NCI-H2227 treated with DMSO at 0.1 percent for 48 hours (cell line): ENCODE data around the gene FAM163A.

ENCODE experiments used
- DNase-seq: peaks from one replicate; lab custom pipeline; 2025; lab: John Stamatoyannopoulos, UW

FAM163A gene

DNA sequence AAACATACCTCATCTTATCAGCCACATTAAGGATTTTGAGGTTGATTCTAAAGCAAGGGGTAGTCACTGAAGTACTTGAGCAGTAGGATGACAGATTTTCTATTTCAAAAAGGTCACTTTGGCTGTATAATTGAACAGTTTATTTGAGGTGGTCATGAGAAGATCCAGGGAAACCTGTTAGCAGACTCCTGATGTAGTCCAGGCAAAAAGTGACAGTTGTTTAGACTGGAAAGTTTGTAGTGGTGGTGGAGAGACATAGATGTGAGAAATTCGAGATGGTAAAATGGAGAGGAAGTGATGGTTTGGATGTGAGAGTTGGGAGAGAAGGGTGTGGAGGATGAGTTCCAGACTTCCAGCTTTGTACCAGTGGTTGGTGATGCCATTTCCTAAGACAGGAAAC lies 7.5 kb downstream of the FAM163A start:
- DNase-seq: no peak

DNA sequence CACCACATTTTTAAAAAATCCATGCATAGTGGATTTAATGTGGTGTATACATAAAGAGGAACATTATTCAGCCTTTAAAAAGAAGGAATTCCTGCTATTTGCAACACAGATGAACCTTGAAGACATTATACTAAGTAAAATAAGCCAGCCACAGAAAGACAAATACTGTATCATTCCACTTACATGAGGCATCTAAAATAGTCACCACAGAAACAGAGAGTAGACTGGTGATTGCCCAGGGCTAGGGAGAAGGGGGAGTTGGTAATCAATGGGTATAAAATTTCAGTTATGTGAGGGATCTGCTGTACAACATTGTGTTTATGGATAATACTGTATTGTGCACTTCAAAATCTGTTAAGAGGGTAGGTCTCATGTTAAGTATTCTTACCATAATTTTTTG lies 10.0 kb downstream of the FAM163A start:
- no peak for DNase-seq

DNA sequence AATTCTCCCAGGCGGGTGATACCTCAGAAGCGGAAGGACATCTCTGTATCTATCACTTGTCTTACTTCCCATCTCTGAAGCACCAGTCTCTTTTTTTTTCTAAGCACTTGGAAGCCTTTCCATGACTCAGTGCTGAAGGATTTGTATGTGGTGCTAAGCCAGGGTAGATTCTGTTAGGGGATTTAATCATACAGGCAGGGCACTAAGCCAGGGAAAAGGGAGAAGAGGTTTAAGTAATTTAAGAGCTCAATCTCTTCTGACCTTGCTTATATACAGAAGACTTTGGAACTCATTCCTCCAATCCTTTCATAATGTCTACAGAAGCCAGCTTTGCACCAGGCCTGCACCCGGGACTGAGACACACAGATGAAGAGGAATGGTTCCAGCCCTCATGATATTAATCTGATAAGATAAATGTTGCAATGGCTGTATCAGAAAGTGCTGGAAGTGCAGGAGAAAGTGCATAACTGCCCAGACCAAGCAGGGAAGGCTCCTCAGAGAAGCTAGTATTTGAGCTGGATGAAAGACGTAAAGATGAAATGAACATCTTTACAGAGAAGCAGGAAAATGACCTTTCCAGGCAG lies 11.0 kb downstream of the FAM163A start:
- no peak for DNase-seq

DNA sequence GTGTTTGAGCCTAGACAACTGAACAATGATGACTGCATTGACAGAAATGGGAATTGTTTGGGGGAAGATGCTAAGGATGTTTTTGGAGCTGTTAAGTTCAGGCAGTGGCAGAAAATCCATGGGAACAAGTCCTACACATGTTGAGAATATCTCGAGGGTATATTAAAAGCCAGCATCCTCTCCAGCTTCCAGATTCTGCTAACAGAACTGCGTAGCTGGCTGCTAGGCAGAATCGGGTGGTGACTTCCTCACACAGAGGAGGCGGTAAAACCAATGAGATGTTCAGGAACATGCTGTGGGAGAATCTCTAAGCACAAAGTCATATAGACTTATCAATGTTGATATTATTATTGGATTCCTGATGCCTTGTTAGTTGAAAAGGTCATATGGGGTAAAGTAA lies 14.8 kb downstream of the FAM163A start:
- DNase-seq: no peak

DNA sequence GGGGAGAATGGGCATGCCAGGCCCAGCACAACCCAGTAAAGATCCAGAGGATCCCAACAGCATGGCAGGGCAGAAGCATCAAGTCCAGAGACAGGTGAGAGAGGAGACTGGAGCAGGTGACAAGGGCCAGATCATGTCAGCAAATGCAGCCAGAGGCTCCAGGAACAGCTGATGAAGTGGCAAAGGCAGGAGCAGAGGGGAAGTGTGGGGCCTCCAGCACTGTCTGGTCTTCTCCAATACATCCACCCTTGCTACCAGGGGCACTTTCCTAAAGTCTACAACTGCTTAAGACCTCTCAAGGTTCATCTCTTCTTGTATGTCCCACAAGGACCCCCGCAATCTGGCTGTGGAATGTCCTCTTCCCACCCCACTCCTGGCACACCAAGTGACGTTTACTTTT lies 17.4 kb downstream of the FAM163A start:
- DNase-seq: no peak

DNA sequence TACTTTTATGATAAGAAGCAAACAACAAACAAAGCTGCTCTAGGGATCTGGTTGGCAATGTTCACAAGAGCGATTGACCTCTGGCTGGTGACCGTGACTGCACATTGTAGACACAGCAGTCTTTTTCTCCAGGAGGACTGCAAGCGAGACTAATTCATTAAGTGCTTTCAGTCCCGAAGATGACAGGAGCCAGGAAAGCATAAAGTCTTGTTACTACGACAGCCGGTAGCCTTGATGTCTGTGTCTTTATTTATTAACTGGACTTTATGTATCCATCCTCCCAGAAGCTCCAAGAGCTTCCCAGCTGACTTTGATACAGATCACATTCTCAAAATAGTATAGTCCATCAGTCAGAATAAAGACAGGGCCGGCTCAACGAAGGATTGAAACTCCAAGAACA lies 18.2 kb downstream of the FAM163A start:
- DNase-seq: no peak

DNA sequence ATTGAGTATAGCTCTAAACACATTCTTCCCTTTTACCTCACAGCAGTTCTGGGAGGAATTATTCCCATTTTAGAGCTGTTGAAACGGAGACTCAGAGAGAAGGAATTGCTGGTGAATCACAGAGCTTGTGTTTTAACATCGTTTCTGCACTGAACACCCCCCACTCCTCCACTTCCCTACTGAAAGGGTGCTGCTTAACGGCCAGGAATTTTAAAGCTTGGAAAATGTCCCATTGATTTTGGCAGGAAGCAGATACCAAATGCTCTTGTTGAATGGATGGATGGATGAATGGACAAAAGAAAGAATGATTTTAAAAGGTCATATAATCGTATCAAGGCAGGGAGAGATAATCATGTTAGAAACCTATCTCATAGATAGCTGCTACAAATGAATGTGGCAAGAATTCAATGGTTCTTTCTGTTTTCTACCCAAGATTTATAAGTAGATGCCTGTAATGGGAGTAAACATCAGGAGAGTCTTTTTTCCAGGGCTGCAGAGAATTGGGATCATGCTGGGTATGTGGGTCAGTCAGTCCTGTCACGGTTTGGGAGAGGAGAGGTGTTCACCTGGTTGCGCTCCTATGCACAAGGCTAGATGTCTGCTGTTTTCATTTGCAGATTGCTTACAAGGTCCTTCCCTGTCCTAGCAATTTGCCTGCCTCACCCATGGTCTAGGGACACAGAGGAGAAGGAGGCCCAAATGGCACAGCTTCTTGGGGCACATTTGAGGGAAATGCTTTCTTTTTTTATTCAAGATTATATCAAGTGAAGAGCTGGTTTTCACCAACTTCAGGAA lies 19.0 kb downstream of the FAM163A start:
- DNase-seq: no peak

DNA sequence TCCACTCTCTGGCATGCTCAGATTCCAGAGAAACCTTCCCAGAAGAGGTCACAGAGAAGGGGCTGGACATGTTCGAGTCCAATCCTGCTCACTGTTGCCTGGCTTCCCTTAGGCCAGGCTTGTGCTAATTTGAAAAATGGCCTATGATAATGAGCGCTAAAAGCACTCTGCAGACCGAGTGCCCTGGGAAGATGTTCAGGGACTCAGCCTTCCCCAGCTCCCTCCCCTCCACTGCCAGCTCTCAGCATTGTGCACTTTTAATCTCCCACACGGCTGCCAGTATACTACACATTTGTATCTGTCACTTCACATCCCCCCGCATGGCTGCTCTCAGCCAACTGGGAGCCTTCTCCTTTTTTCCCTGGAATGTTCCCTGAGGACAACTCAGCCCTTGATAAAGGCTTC lies 24.1 kb downstream of the FAM163A start:
- no peak for DNase-seq

DNA sequence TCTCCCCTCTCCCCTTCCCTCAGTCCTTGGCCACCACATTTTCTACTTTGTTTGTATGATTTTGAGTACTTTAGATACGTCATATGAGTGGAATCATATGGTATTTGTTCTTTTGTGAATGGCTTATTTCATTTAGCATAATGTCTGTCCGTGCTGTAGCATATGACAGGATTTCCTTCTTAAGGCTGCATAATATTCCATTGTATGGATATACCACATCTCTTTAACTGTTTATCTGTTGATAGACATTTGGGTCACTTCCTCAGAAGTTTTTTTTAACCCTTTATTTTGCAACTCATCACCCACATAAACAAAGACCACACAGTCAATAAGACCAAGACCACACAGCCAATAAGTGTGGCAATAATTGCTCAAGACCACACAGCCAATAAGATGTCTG lies 24.9 kb downstream of the FAM163A start:
- no peak for DNase-seq

DNA sequence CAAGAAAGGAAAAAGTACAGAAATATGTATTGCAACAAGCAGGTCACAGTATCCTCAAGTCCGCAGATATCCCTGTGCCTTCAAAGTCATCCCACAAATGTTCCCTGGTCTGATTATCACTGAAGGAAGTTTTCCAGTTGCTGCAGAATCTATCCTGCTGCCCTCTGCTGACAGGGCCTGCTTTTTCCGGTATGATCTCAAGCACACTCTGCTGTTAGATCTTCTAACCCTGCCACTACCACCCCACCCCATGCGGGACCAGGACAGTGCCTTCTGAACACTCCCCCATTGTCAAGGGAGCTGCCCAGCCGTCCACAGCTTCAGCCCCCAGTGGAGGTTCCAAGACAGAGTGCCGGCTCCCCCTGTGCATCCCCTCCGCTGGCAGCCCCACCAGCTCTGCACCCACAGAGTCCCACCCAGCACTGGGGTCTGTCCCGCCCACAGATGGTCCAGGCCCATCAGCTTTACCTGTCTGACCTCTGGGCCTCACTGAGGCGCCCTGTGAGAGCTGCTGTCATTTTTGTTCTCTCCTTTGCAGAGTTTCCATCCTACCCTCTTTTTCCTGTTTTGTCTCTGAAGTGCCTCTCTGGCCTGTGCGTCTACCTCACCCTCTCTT lies 27.9 kb downstream of the FAM163A start:
- DNase-seq: no peak

DNA sequence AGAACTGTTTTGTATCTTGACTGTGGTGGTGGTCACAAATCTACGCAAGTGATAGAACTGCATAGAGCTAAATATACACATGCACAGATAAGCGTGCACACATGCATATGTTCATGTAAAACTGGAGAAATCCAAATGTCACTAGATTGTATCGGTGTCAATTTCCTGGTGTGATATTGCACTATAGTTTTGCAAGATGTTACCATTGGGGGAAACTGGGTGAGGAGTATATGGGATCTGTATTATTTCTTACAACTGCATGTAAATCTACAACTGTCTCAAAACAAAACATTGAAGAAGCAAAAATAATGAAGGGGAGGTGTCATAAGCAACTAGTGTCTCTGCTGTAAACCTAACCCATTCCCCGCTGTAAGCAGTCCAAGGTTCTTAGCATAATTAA lies 30.2 kb downstream of the FAM163A start:
- DNase-seq: no peak

DNA sequence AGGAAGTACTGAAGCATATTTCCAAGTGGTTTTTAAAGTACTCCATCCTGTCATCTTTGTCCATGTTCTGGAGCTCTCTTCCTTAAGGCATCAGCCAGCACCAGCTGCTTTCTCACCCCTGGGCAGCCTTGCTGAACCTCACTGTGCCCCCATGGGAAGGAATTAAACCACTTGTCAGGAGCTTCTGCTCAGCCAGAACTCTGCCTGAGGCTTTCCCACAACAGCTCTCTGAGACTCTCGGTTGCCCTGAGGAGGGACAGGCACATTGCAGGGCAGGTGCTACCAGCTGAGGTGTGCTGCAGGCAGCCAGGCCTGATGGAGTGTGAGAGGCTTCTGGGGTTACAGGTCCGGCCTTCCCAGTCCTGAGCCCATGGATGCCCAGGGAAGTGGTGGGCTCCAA lies 30.9 kb downstream of the FAM163A start:
- DNase-seq: no peak

DNA sequence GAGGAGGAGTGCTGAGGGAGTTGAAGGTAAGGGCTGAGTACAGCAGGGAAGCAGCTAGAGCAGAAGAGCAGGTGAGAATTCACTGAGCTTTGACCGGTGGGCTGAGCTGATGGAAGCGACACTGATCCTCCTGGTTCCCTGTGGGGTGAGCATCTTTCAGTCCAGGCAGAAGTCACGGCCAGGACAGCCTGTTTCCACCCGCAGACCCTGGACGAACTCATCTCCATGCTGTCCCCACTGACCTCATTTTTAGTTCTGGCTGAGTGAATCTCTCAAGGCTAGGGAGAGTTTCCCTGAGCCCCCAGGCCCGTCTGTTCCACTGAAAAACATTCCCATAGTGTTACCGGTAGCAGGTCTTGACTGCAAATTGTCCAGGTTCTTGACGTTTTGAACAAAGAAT lies 31.5 kb downstream of the FAM163A start:
- no peak for DNase-seq

DNA sequence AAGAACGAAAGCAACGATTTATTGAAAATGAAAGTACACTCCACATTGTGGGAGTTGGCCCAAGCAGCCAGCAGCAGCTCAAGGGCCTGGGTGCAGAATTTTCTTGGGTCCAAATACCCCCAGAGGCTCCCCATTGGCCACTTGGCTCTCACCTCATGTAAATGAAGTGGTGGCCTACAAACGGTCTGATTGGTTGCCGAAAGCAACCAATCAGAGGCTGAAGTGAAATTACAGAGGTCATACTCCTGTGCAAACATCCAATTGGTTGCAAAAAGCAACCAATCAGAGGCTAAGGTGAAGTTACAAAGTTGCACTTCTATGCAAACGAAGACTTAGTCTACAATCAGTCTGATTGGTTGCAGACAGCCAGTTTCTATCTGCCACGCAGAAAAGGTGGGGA lies 31.9 kb downstream of the FAM163A start:
- no peak for DNase-seq

DNA sequence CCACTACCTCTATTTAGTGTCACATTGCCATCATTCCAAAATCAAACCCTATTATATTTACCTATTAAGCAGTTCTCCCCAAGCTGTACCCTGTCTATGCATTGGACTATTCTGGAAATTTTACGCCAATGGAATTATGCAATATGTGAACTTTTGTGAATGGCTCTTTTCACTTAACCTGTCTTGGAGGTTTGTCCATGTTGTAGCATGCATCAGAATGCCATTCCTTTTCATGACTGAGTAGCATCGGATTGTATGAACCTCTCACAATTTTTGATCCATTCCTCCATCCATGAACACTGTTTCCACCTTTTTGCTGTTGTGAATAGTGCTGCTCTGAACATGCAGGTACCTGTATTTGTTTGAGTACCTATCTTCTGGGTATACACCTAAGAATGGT lies 33.7 kb downstream of the FAM163A start:
- DNase-seq: no peak

DNA sequence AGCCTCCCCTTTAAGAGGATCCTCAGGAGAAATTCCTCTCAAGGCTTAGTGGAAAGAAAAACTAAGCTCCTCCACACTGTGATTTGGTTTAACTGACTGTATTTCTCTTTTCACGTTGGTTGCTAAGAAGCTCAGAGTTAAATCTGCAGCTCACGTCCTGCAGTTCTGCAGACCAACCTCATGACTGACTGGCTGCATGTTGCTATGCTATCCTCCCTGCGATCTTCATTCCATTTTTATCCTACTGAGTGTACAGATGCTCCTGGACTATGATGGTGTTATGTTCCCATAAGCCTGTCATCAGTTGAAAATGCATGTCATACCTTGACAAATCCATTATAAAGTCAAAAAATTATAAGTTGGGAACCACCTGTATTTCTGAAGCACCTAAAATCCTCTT lies 34.6 kb downstream of the FAM163A start:
- no peak for DNase-seq

DNA sequence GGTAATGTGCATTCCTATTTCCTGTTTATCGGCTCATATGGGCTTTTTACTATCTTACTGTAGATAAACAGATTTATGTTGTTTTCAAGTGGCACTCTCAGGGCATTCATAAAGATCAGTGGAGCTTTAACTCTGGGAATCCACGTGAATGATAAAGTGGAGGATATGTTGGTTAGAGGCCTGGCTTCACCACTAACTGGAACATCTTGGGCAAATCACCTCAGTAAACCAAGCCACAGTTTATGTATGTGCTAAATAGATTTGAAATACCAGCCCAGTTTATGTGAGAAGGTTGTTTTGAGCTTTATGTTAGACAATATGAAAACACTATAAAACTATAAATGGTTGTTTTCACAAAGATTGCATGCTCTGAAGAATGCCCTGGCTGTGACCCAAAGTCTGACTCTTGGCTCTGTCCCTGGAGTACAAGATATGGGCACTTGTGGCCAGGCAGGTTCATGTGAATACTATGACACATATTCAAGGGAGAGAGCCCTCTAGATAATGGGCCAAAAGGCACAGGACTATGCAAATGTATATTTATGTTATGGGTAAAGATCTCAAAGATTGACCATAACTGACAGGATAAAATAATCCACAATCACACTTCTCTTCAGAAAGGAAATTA lies 36.7 kb downstream of the FAM163A start:
- DNase-seq: no peak

DNA sequence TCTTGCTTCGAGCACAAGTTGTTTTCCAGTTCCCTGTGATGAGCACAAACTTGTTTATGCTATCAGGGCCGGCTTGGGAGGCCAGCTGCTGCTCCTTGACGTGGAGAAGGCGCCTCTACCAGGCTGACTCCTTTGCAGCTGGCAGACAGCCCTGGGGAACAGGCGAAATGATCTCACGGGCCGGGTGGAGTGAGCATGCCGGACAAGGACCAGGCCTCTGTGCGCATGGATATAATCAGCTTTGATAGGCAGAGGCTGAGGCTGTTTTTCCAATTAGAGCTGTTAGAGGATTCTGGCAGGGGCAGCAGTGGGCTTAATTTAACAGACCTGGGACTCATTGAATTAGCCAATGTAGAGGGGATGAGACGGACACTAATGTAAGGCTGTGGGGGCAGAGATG lies 38.9 kb downstream of the FAM163A start:
- DNase-seq: no peak

DNA sequence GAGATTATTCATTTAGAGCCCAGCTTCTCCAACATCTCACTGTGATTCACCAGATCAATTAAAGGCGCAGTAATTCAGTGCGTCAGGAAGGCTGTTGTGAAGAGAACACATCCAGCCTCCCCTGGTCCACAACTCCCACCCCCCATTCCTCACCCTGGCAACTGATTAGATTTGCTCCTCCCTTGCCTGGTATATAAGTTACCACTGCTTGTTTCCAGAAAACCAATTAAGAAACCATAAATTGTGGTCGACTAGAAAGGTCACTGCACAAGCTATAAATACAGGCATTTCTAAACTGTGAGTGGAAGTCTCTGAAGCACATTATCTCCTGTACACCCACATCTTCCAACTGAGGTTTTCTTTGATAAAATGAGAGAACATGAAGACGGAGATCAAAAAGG lies 41.9 kb downstream of the FAM163A start:
- DNase-seq: peak; percentile 15

DNA sequence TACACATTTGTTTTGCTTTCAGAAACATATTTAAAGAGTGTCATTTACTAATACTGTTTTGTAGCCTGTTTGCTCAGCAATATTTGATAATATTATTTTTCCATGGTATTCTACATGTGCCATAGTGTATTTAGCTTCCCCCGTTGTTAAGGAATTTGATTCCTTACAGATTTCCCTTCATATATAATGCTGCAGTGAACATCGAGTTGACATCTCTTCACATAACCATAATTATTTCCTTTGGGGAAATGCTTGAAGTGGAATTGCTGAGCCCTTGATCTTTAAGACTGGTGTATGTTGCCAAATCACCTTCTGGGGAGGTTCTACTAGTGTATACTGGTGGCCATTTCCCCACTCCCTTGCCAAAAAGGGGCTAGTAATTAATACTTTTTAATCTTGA lies 42.6 kb downstream of the FAM163A start:
- no peak for DNase-seq

DNA sequence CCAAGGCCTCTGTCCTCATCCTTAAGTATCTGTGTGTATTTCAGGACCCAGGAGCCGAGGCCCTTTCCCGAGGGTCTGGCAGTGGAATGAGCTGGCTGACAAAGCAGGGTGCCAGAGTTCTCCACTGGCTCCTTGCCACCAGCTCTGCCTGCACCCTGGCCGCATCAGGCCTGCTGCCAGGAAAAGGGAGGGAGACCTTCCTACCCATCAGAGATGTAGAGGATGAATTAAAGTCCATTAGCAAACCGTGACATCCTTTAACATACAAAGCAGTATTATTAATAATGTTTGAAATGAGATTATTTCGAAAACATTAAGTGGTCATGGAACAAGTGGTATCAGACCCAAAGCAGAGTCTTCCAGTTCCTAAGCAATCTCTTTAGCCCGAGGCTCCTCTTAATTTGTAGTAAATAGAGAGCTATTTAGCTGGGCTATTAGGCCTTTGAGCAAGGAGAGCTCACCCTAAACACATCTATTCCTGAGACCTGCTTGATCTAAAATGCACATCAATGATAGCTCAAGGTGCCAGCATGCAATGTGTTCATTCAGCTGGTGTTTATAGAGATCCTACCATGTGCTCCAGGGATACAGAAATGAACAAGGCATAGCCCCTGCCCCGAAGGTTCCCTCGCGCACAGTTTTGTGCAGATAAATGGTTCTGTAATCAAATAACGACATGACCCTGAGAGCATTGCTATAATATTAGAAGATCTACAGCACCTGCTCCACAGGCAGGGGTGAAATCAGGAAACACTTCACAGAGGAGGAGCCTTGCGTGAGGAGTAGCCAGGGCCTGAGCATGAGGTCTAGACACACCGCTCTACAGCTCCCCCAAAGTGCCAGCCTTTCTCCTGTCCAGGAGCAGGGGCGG lies 44.0 kb downstream of the FAM163A start:
- no peak for DNase-seq

DNA sequence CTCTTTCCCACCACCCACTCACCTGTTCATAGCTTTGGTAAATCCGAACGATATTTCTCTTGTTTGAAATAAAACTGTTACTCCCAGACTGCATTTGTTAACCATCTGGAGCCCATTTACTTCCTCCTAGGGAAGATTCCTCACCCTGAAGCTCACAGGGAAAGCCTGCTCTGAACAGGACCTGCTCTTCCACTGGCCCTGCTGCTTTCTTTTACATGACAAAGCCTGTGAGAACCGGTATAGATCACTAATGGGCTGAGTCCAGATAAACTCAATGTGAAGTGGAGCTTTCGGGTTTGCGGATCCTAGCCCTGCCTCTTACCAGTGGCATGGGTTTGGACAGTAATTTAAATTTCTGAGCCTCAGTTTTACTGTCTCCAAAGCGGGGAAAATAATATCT lies 45.2 kb downstream of the FAM163A start:
- DNase-seq: no peak
